ENCODE measurements around the gene CDH4. TPM values are rescaled to one million over a fixed set of nuclear protein-coding genes. Genes with fewer than 3 reads are reported as not detected.

Gene CDH4
- total RNA-seq, 2 donors from 2014 or later = not detected

- DNase-seq (ENCODE audit: low spot score) (no peak), ATAC-seq (ENCODE audit: insufficient number of reproducible peaks, low FRiP score, low read depth) (no peak)
- Histone ChIP-seq H3K4me3 (no peak overlapping the region), H3K36me3 (no peaks in the 10 kb centered on the region), H3K27me3 (replicated peaks; ENCODE audit: insufficient read depth) (no peaks in the 10 kb centered on the region), H3K4me1 (ENCODE audit: control insufficient read depth in 1 of 2, low read depth in 2 of 2) (no peaks in the 10 kb centered on the region), H3K27ac (no peak overlapping the region), H3K9me3 (no peaks in the 10 kb centered on the region)
- TF ChIP-seq CTCF (IDR thresholded peaks at IDR 0.05) = no peak
Measured at GRCh38 chr20:61668771-61669503, 416.9 kb downstream of the CDH4 start.

GRCh38 chr20:61670274-61670673, 418.2 kb downstream of the CDH4 start:
- ATAC-seq (ENCODE audit: insufficient number of reproducible peaks, low FRiP score, low read depth) = no peak
- DNase-seq (ENCODE audit: low spot score) = no peak
- no peaks in the 10 kb centered on the region for H3K36me3 ChIP-seq
- no peak for TF ChIP-seq CTCF (IDR thresholded peaks at IDR 0.05)
- H3K4me3 ChIP-seq = no peak overlapping the region
- no peaks in the 10 kb centered on the region for H3K4me1 ChIP-seq (ENCODE audit: control insufficient read depth in 1 of 2, low read depth in 2 of 2)
- H3K27ac ChIP-seq = no peak overlapping the region
- H3K9me3 ChIP-seq = no peaks in the 10 kb centered on the region
- no peaks in the 10 kb centered on the region for H3K27me3 ChIP-seq (replicated peaks; ENCODE audit: insufficient read depth)

GRCh38 chr20:61671559-61671958, 419.5 kb downstream of the CDH4 start:
- no peak for TF ChIP-seq CTCF (IDR thresholded peaks at IDR 0.05)
- DNase-seq (ENCODE audit: low spot score) (no peak), ATAC-seq (ENCODE audit: insufficient number of reproducible peaks, low FRiP score, low read depth) (no peak)
- Histone ChIP-seq H3K36me3 (no peaks in the 10 kb centered on the region), H3K27ac (no peak overlapping the region), H3K9me3 (no peaks in the 10 kb centered on the region), H3K27me3 (replicated peaks; ENCODE audit: insufficient read depth) (no peaks in the 10 kb centered on the region), H3K4me3 (no peak overlapping the region), H3K4me1 (ENCODE audit: control insufficient read depth in 1 of 2, low read depth in 2 of 2) (no peaks in the 10 kb centered on the region)

GRCh38 chr20:61673152-61673847, 421.2 kb downstream of the CDH4 start:
- Histone ChIP-seq H3K27me3 (replicated peaks; ENCODE audit: insufficient read depth) (no peaks in the 10 kb centered on the region), H3K9me3 (no peaks in the 10 kb centered on the region), H3K36me3 (no peaks in the 10 kb centered on the region), H3K4me3 (no peak overlapping the region), H3K4me1 (ENCODE audit: control insufficient read depth in 1 of 2, low read depth in 2 of 2) (no peaks in the 10 kb centered on the region), H3K27ac (no peak overlapping the region)
- DNase-seq (ENCODE audit: low spot score) (no peak), ATAC-seq (ENCODE audit: insufficient number of reproducible peaks, low FRiP score, low read depth) (no peak)
- TF ChIP-seq CTCF (IDR thresholded peaks at IDR 0.05) = no peak

- Histone ChIP-seq H3K4me1 (ENCODE audit: control insufficient read depth in 1 of 2, low read depth in 2 of 2) (no peaks in the 10 kb centered on the region), H3K27me3 (replicated peaks; ENCODE audit: insufficient read depth) (no peaks in the 10 kb centered on the region), H3K9me3 (no peaks in the 10 kb centered on the region), H3K4me3 (no peak overlapping the region), H3K27ac (no peak overlapping the region), H3K36me3 (no peaks in the 10 kb centered on the region)
- ATAC-seq (ENCODE audit: insufficient number of reproducible peaks, low FRiP score, low read depth) (no peak), DNase-seq (ENCODE audit: low spot score) (no peak)
- TF ChIP-seq CTCF (IDR thresholded peaks at IDR 0.05) = no peak
Measured at GRCh38 chr20:61674121-61674520, 422.1 kb downstream of the CDH4 start.
